ENCODE measurements around the gene SLC6A14.

Gene SLC6A14

DNA sequence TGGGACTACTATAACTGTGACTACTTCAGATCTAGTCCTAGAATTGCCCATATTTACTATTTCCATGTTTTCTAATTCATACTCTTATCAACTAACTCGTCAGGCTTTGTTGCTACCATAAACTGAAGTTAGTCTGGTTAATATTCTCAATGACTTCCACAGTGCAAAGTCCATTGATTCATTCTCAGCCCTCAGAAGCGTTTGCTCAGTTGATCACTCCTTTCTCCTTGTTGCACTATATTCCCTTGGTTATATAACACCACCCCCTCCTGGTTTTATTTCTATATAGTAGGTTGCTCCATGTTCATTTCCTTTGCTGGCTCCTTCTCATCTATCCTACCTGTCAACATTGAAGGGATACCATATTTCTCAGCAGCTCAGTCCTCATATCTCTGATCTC, 27.2 kb upstream of the SLC6A14 start:
- H4K20me1 ChIP-seq (ENCODE audit: control insufficient read depth, insufficient read depth, low read depth, low read length), result no peaks in the 10 kb centered on the region
- H3K36me3 ChIP-seq (ENCODE audit: control insufficient read depth, low read length), result no peaks in the 10 kb centered on the region
- TF ChIP-seq, protein P1, sequence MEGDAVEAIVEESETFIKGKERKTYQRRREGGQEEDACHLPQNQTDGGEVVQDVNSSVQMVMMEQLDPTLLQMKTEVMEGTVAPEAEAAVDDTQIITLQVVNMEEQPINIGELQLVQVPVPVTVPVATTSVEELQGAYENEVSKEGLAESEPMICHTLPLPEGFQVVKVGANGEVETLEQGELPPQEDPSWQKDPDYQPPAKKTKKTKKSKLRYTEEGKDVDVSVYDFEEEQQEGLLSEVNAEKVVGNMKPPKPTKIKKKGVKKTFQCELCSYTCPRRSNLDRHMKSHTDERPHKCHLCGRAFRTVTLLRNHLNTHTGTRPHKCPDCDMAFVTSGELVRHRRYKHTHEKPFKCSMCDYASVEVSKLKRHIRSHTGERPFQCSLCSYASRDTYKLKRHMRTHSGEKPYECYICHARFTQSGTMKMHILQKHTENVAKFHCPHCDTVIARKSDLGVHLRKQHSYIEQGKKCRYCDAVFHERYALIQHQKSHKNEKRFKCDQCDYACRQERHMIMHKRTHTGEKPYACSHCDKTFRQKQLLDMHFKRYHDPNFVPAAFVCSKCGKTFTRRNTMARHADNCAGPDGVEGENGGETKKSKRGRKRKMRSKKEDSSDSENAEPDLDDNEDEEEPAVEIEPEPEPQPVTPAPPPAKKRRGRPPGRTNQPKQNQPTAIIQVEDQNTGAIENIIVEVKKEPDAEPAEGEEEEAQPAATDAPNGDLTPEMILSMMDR (IDR thresholded peaks at IDR 0.05; ENCODE audit: low read depth, low read length, poor library complexity, severe bottlenecking), result no peak
- no peak for TF ChIP-seq EZH2phosphoT487 (IDR thresholded peaks at IDR 0.05; ENCODE audit: borderline replicate concordance, low read length)
- H3K4me3 ChIP-seq (ENCODE audit: low read length), result no peak overlapping the region
- H3K79me2 ChIP-seq (ENCODE audit: control insufficient read depth, low read length), result no peaks in the 10 kb centered on the region
- H3K27me3 ChIP-seq (ENCODE audit: control insufficient read depth, low read length), result no peaks in the 10 kb centered on the region
- H3K9me3 ChIP-seq (ENCODE audit: control insufficient read depth, insufficient read depth, low read length), result no peaks in the 10 kb centered on the region
- no peaks in the 10 kb centered on the region for H3F3A ChIP-seq (ENCODE audit: control insufficient read depth, insufficient read depth)
- H3K4me2 ChIP-seq (ENCODE audit: low read length), result no peak overlapping the region
- H3K4me1 ChIP-seq (ENCODE audit: control insufficient read depth, low read length), result no peaks in the 10 kb centered on the region
- no peaks in the 10 kb centered on the region for H3K9me2 ChIP-seq (replicated peaks; ENCODE audit: control insufficient read depth, low read length)
- no peak overlapping the region for H3K27ac ChIP-seq (ENCODE audit: low read depth, low read length)

DNA sequence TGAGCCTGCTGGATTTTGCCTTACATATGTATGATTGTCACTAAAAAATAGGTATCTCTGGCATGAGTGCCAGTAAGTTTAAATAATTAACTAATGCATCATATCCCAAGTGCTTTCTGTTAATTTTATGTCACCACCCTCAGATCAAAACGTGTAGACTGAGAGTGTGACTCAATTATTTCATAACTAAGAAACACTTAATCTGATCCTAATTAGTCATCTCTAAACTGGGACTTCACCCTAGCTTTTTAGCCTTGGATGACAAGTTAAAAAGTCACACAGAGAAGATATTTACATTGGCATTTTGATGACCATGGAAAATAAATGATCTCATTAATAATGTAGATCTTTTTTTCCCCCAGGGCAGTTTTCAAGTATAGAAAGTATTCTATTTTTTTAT, 23.1 kb upstream of the SLC6A14 start:
- Histone ChIP-seq H3K9me2 (replicated peaks; ENCODE audit: control insufficient read depth, low read length) (no peaks in the 10 kb centered on the region), H3K9me3 (ENCODE audit: control insufficient read depth, insufficient read depth, low read length) (no peaks in the 10 kb centered on the region), H4K20me1 (ENCODE audit: control insufficient read depth, insufficient read depth, low read depth, low read length) (no peaks in the 10 kb centered on the region), H3K79me2 (ENCODE audit: control insufficient read depth, low read length) (no peaks in the 10 kb centered on the region), H3K4me2 (ENCODE audit: low read length) (no peak overlapping the region), H3K4me3 (ENCODE audit: low read length) (no peak overlapping the region), H3F3A (ENCODE audit: control insufficient read depth, insufficient read depth) (no peaks in the 10 kb centered on the region), H3K36me3 (ENCODE audit: control insufficient read depth, low read length) (no peaks in the 10 kb centered on the region), H3K27ac (ENCODE audit: low read depth, low read length) (no peak overlapping the region), H3K4me1 (ENCODE audit: control insufficient read depth, low read length) (no peaks in the 10 kb centered on the region), H3K27me3 (ENCODE audit: control insufficient read depth, low read length) (no peaks in the 10 kb centered on the region)
- TF ChIP-seq, protein P1 (IDR thresholded peaks at IDR 0.05; ENCODE audit: low read depth, low read length, poor library complexity, severe bottlenecking), result no peak
- TF ChIP-seq EZH2phosphoT487 (IDR thresholded peaks at IDR 0.05; ENCODE audit: borderline replicate concordance, low read length), result no peak

DNA sequence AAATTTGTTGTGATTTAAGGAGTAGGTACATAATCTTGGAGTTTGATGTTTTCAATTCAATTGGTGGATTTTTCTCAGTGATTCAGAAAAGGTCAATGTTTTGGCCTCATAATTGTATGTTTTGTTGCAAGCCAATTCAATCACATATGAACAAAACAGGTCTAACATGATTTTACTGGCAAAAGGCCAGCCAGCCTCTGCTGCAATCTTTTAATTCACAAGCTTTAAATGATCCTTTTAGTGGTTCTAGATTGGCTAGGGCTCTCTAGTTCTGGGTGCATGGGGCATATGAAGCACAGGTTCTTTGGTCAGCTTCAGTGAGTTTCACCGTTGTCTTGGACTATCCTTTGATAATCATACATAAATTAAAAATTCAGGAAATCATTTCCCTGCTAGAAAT, 19.2 kb upstream of the SLC6A14 start:
- Histone ChIP-seq H3K4me3 (ENCODE audit: low read length) (no peak overlapping the region), H3K9me3 (ENCODE audit: control insufficient read depth, insufficient read depth, low read length) (no peaks in the 10 kb centered on the region), H3K4me2 (ENCODE audit: low read length) (no peak overlapping the region), H3K9me2 (replicated peaks; ENCODE audit: control insufficient read depth, low read length) (no peaks in the 10 kb centered on the region), H3K4me1 (ENCODE audit: control insufficient read depth, low read length) (no peaks in the 10 kb centered on the region), H3K27ac (ENCODE audit: low read depth, low read length) (no peak overlapping the region), H4K20me1 (ENCODE audit: control insufficient read depth, insufficient read depth, low read depth, low read length) (no peaks in the 10 kb centered on the region), H3K36me3 (ENCODE audit: control insufficient read depth, low read length) (no peaks in the 10 kb centered on the region), H3F3A (ENCODE audit: control insufficient read depth, insufficient read depth) (no peaks in the 10 kb centered on the region), H3K79me2 (ENCODE audit: control insufficient read depth, low read length) (no peaks in the 10 kb centered on the region), H3K27me3 (ENCODE audit: control insufficient read depth, low read length) (no peaks in the 10 kb centered on the region)
- TF ChIP-seq, protein P1 (IDR thresholded peaks at IDR 0.05; ENCODE audit: low read depth, low read length, poor library complexity, severe bottlenecking), result no peak
- TF ChIP-seq EZH2phosphoT487 (IDR thresholded peaks at IDR 0.05; ENCODE audit: borderline replicate concordance, low read length), result no peak

DNA sequence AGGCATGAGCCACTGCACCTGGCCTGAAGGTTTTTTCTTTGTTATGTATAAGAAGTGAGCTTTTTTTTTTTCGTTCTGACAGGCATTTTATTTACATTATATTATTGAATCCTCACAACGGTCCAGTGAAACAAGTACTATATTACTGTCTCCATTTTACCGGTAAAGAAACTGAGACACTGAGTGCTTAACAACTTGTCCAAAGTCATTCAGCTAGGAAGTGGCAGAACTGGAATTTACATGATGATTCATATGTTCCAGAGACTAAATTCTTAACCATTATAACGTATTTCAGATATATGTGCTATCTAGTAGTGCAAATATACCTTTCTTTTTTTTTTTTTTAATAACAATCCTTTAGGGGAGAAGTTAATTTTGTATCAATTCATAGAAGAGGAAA, 18.4 kb upstream of the SLC6A14 start:
- Histone ChIP-seq H3K27me3 (ENCODE audit: control insufficient read depth, low read length) (no peaks in the 10 kb centered on the region), H3K4me2 (ENCODE audit: low read length) (no peak overlapping the region), H3K4me1 (ENCODE audit: control insufficient read depth, low read length) (no peaks in the 10 kb centered on the region), H3K9me3 (ENCODE audit: control insufficient read depth, insufficient read depth, low read length) (no peaks in the 10 kb centered on the region), H3F3A (ENCODE audit: control insufficient read depth, insufficient read depth) (no peaks in the 10 kb centered on the region), H3K79me2 (ENCODE audit: control insufficient read depth, low read length) (no peaks in the 10 kb centered on the region), H3K9me2 (replicated peaks; ENCODE audit: control insufficient read depth, low read length) (no peaks in the 10 kb centered on the region), H3K36me3 (ENCODE audit: control insufficient read depth, low read length) (no peaks in the 10 kb centered on the region), H3K4me3 (ENCODE audit: low read length) (no peak overlapping the region), H3K27ac (ENCODE audit: low read depth, low read length) (no peak overlapping the region), H4K20me1 (ENCODE audit: control insufficient read depth, insufficient read depth, low read depth, low read length) (no peaks in the 10 kb centered on the region)
- TF ChIP-seq EZH2phosphoT487 (IDR thresholded peaks at IDR 0.05; ENCODE audit: borderline replicate concordance, low read length), result no peak
- TF ChIP-seq, protein P1 (IDR thresholded peaks at IDR 0.05; ENCODE audit: low read depth, low read length, poor library complexity, severe bottlenecking), result no peak
